AG04449 (cell line): ENCODE data around the gene ETDB.

Source experiments
- CTCF ChIA-PET: fragments of 350-600 bp; formaldehyde crosslinking; extraction: SDS; loops from one replicate; lab custom pipeline; 2021; ENCODE audit warnings: antibody characterized with exemption; lab: Yijun Ruan, JAX
- POLR2A ChIA-PET: fragments of 400-600, 350-600 bp; formaldehyde crosslinking; extraction: SDS; loops from one replicate; lab custom pipeline; 2020; ENCODE audit warnings: antibody characterized with exemption, inconsistent platforms; lab: Yijun Ruan, JAX
- DNase-seq: peaks from one replicate; pipeline ENCODE4 v3.0.0-alpha.2; 2010; ENCODE audit warnings: low read depth, low spot score
- H3K4me3 ChIP-seq: 2 replicates; pipeline ENCODE4 v1.5.1; 2011; ENCODE audit warnings: low read depth, mild to moderate bottlenecking, control low read depth, low read length
- TF ChIP-seq, protein P1 (sequence below): IDR thresholded peaks from one replicate; pipeline ENCODE4 v1.5.1; 2011; ENCODE audit warnings: mild to moderate bottlenecking, moderate library complexity, low read length, control low read depth, inconsistent platforms; ENCODE audit not compliant: insufficient read depth; ENCODE audit errors: missing control alignments

The ETDB gene

DNA sequence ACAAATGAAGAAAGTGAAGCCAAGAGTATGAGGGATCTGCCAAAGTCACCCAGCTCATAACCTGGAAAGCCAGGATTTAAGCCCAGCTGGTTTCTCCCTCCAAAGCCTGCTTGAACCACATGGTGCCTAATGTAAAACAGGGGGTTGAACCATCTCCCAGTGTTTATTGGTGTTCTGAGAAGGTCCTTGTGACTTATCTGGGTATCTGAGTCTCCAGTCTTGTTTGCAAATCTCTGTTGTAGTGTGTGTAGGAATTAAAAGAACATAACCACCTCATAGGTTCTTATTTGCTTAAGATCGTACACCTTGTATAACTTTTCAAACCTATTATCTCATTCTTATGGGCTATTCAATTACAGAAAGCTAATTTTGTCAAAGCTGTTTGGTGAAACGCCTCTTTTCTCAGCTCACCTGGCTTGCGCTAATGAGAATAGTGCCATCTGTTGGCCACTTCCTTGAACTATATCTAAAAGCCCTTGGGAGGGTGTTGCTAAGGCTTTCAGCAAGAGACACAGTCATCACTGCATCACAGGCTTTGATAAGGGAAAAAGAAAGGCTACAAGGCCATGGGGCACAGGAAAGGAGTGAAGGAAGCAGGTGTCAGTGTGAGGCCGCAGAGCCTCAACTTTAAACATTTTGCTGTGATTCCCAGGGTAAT is 34.0 kb downstream of the ETDB start:
- DNase-seq: peak; percentile 2
- ChIA-PET POLR2A (no interaction called here), CTCF (interaction anchor here (0.9 to 2.2 kb wide), 9 partner anchors 8 to 200 kb away, joined by 3 to 10 read pairs (median 4); no protein-coding TSS in a partner anchor)
- no peak overlapping the region for H3K4me3 ChIP-seq
- TF ChIP-seq, protein P1, sequence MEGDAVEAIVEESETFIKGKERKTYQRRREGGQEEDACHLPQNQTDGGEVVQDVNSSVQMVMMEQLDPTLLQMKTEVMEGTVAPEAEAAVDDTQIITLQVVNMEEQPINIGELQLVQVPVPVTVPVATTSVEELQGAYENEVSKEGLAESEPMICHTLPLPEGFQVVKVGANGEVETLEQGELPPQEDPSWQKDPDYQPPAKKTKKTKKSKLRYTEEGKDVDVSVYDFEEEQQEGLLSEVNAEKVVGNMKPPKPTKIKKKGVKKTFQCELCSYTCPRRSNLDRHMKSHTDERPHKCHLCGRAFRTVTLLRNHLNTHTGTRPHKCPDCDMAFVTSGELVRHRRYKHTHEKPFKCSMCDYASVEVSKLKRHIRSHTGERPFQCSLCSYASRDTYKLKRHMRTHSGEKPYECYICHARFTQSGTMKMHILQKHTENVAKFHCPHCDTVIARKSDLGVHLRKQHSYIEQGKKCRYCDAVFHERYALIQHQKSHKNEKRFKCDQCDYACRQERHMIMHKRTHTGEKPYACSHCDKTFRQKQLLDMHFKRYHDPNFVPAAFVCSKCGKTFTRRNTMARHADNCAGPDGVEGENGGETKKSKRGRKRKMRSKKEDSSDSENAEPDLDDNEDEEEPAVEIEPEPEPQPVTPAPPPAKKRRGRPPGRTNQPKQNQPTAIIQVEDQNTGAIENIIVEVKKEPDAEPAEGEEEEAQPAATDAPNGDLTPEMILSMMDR: peak; percentile 34

DNA sequence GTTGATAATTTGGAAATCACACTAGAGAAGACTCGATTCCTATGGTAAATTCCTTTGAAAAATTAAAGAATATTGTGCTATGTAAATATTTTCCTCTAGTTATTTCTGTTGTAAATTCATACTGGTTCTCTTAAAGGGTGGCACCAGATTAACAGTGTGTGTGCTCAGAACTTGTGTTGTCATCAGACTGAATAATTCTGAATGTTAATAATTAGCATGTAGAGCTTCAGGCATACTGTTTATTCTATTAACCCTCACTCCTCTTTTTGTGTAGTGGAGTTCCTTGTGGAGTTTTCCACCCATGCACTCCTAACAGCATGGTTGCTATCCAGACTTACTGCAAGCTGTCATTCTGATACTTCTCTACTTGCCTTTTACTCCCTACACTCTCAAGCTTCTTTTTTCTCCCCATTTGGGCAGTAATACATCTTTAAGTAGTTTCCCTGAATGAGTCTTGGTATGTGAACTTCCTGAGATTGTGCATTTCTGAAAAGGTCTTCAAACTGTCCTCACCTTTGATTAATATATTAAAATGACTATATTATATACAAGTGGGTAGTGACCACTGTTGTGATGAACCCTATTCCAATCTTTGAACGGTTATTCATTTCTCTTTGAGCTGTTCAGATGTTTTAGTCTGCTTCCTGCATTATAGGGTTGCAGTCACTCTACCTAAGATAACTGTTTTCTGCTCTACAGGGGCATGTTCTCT is 38.5 kb downstream of the ETDB start:
- TF ChIP-seq, protein P1: no peak
- no peak for DNase-seq
- H3K4me3 ChIP-seq: no peak overlapping the region
- ChIA-PET POLR2A (no interaction called here), CTCF (interaction anchor here (0.8 kb wide), 1 partner anchor 11 kb away, joined by 3 read pairs; no protein-coding TSS in a partner anchor)
